DOHH2 (cell line): ENCODE results near the gene KDM5A.

Experiments
- H3F3A ChIP-seq: fragments of 200-600 bp; sonication (generic), shearing (Covaris generic); 2 replicates; pipeline ENCODE4 v1.6.0; 2016; ENCODE audit warnings: antibody characterized with exemption, mild to moderate bottlenecking; ENCODE audit not compliant: control insufficient read depth, insufficient read depth
- H3K27ac ChIP-seq: fragments of 200-600 bp; sonication (generic); 2 replicates; pipeline ENCODE4 v1.5.1; 2014; ENCODE audit warnings: low read depth, mild to moderate bottlenecking, low read length, moderate library complexity
- H3K27me3 ChIP-seq: fragments of 200-600 bp; sonication (generic); 2 replicates; pipeline ENCODE4 v1.6.1; 2014; ENCODE audit warnings: mild to moderate bottlenecking, low read length, mixed read lengths; ENCODE audit not compliant: control insufficient read depth
- H3K36me3 ChIP-seq: fragments of 200-600 bp; sonication (generic); 2 replicates; pipeline ENCODE4 v1.6.1; 2014; ENCODE audit warnings: mild to moderate bottlenecking, low read length, moderate library complexity, mixed read lengths; ENCODE audit not compliant: control insufficient read depth
- H3K4me1 ChIP-seq: fragments of 200-600 bp; sonication (generic); 2 replicates; pipeline ENCODE4 v1.6.1; 2014; ENCODE audit warnings: mild to moderate bottlenecking, low read length, mixed read lengths; ENCODE audit not compliant: control insufficient read depth
- H3K4me2 ChIP-seq: fragments of 200-600 bp; sonication (generic); 2 replicates; pipeline ENCODE4 v1.6.0; 2014; ENCODE audit warnings: mild to moderate bottlenecking, low read length, moderate library complexity
- H3K4me3 ChIP-seq: fragments of 200-600 bp; sonication (generic); 2 replicates; pipeline ENCODE4 v1.5.1; 2014; ENCODE audit warnings: mild to moderate bottlenecking, low read length, mixed read lengths
- H3K79me2 ChIP-seq: fragments of 200-600 bp; sonication (generic); 2 replicates; pipeline ENCODE4 v1.6.1; 2014; ENCODE audit warnings: mild to moderate bottlenecking, low read length, mixed read lengths; ENCODE audit not compliant: control insufficient read depth
- H3K9me2 ChIP-seq: fragments of 200-600 bp; sonication (generic); replicated peaks from 2 replicates; pipeline ENCODE4 v1.6.1; 2014; ENCODE audit warnings: mild to moderate bottlenecking, low read length, mixed read lengths; ENCODE audit not compliant: control insufficient read depth
- H3K9me3 ChIP-seq: fragments of 200-600 bp; sonication (generic); 2 replicates; pipeline ENCODE4 v1.6.1; 2014; ENCODE audit warnings: antibody characterized with exemption, low read length, mixed read lengths; ENCODE audit not compliant: control insufficient read depth, insufficient read depth
- H4K20me1 ChIP-seq: fragments of 200-600 bp; sonication (generic); 2 replicates; pipeline ENCODE4 v1.6.0; 2014; ENCODE audit warnings: low read depth, mild to moderate bottlenecking, antibody characterized with exemption, low read length, moderate library complexity; ENCODE audit not compliant: control insufficient read depth, insufficient read depth
- EZH2phosphoT487 ChIP-seq: fragments of 200-600 bp; sonication (generic); IDR thresholded peaks from 2 replicates; pipeline ENCODE4 v1.6.1; 2017; ENCODE audit warnings: borderline replicate concordance, mild to moderate bottlenecking, antibody characterized with exemption, low read length, moderate library complexity, mixed read lengths
- TF ChIP-seq, protein P1 (sequence below): fragments of 200-600 bp; sonication (generic); IDR thresholded peaks from one replicate; pipeline ENCODE4 v1.5.1; 2014; ENCODE audit warnings: antibody characterized with exemption, mild to moderate bottlenecking, low read depth, low read length; ENCODE audit not compliant: poor library complexity, severe bottlenecking

Gene KDM5A

DNA sequence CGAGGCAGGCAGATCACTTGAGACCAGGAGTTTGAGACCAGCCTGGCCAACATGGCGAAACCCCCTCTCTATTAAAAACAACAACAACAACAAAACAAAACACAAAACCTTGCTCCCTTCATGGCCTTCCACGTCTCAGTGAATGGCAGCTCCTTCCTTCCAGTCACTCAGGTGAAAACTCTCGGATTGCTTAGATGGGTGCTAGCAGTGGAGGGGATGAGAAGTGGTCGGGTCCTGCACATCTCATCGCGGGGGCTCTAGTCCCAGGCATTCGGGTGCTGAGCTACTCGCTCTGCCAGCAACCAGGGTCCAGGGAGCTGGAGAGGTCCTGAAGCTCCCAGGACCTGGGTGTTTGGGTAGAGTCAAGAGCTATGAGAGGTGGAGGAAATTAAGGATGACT is 134.2 kb downstream of the KDM5A start:
- no peaks in the 10 kb centered on the region for H3K9me2 ChIP-seq
- no peaks in the 10 kb centered on the region for H3K36me3 ChIP-seq
- H3K79me2 ChIP-seq: no peaks in the 10 kb centered on the region
- no peak overlapping the region for H3K27ac ChIP-seq
- no peaks in the 10 kb centered on the region for H3F3A ChIP-seq
- TF ChIP-seq EZH2phosphoT487: no peak
- TF ChIP-seq, protein P1, sequence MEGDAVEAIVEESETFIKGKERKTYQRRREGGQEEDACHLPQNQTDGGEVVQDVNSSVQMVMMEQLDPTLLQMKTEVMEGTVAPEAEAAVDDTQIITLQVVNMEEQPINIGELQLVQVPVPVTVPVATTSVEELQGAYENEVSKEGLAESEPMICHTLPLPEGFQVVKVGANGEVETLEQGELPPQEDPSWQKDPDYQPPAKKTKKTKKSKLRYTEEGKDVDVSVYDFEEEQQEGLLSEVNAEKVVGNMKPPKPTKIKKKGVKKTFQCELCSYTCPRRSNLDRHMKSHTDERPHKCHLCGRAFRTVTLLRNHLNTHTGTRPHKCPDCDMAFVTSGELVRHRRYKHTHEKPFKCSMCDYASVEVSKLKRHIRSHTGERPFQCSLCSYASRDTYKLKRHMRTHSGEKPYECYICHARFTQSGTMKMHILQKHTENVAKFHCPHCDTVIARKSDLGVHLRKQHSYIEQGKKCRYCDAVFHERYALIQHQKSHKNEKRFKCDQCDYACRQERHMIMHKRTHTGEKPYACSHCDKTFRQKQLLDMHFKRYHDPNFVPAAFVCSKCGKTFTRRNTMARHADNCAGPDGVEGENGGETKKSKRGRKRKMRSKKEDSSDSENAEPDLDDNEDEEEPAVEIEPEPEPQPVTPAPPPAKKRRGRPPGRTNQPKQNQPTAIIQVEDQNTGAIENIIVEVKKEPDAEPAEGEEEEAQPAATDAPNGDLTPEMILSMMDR: no peak
- no peaks in the 10 kb centered on the region for H4K20me1 ChIP-seq
- H3K9me3 ChIP-seq: no peaks in the 10 kb centered on the region
- H3K4me1 ChIP-seq: no peaks in the 10 kb centered on the region
- peaks cover 7% of the 10 kb centered on the region; the same call in 1 of the 2 replicates for H3K27me3 ChIP-seq
- no peak overlapping the region for H3K4me3 ChIP-seq
- H3K4me2 ChIP-seq: no peak overlapping the region

DNA sequence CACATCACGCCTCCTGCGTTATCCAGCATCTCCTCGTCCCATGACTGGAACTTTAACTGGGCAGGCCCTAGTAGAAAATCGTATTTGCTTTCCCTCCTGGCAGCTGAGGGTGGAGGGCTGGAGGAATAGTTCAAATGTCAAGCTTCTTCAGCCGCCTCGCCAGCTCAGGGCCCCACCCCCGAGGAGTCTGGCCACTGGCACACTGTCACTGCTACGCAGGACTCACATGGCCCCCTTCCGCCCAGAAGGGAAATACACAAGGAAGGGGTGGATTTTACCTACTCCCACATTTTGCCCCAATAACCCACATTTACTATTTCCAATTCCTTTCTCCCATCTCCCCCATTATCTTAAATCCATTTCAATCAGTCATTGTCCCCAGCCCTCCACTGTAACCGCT is 135.1 kb downstream of the KDM5A start:
- Histone ChIP-seq H3K36me3 (no peaks in the 10 kb centered on the region), H3K4me2 (no peak overlapping the region), H3K4me1 (no peaks in the 10 kb centered on the region), H3F3A (no peaks in the 10 kb centered on the region), H3K27me3 (peaks cover 4% of the 10 kb centered on the region; the same call in 1 of the 2 replicates), H3K4me3 (no peak overlapping the region), H3K79me2 (no peaks in the 10 kb centered on the region), H3K9me2 (no peaks in the 10 kb centered on the region), H3K27ac (no peak overlapping the region), H4K20me1 (no peaks in the 10 kb centered on the region), H3K9me3 (no peaks in the 10 kb centered on the region)
- TF ChIP-seq, protein P1: no peak
- no peak for TF ChIP-seq EZH2phosphoT487

DNA sequence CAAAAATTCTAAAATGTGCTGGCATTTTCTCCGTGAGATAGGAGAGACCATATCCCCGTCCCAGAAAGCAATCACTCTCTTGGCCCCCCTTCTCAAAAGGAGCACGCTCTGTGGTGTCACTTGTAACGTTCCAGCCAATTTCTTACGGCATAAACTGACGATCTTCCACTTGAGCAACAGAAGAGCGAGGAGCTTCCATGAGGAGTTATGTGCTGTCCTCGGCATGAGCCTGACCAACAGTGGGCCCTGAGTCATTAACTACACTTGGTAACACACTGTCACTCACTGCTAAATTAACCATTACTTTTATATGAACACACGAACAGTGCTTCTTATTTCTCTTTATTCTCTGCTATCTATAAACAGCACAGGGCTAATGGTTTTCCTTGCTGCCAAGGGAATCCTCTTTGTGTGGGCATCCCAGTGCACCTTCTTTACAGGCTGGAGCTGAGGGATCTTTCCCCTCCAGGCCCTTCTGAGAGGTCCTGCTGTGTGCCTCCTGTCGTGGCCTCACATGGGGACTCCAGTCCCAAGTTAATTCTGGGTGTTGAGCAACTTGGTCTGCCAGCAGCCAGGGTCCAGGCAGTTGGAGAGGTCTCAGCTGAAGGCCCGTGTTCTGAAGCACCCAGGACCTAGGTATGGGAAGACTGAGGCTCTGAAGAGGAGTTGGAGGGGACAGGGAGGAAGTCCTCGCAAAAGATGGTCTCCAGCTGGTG is 135.8 kb downstream of the KDM5A start:
- no peaks in the 10 kb centered on the region for H3K36me3 ChIP-seq
- H3F3A ChIP-seq: no peaks in the 10 kb centered on the region
- H3K9me3 ChIP-seq: no peaks in the 10 kb centered on the region
- H3K4me1 ChIP-seq: no peaks in the 10 kb centered on the region
- no peak overlapping the region for H3K27ac ChIP-seq
- peaks cover 4% of the 10 kb centered on the region; the same call in 1 of the 2 replicates for H3K27me3 ChIP-seq
- H3K4me3 ChIP-seq: no peak overlapping the region
- no peaks in the 10 kb centered on the region for H3K9me2 ChIP-seq
- no peak overlapping the region for H3K4me2 ChIP-seq
- no peaks in the 10 kb centered on the region for H3K79me2 ChIP-seq
- no peaks in the 10 kb centered on the region for H4K20me1 ChIP-seq
- TF ChIP-seq EZH2phosphoT487: no peak
- TF ChIP-seq, protein P1: no peak
